GM23248 (cell line): ENCODE measurements around the gene COL16A1. TPM values are rescaled to one million over a fixed set of nuclear protein-coding genes. Genes with fewer than 3 reads are reported as not detected.

Experiments used
- DNase-seq: peaks from one replicate; pipeline ENCODE4 v3.0.0-alpha.2; 2015
- H2AFZ ChIP-seq: fragments of 200-600 bp; sonication (generic); 2 replicates; pipeline ENCODE4 v1.6.1; 2016; ENCODE audit warnings: antibody characterized with exemption
- H3F3A ChIP-seq: fragments of 200-600 bp; sonication (generic); 2 replicates; pipeline ENCODE4 v1.6.1; 2016; ENCODE audit warnings: mild to moderate bottlenecking, antibody characterized with exemption, mixed run types; ENCODE audit not compliant: insufficient read depth
- H3K27ac ChIP-seq: fragments of 200-600 bp; sonication (generic); 2 replicates; pipeline ENCODE4 v1.5.1; 2016; ENCODE audit warnings: mild to moderate bottlenecking
- H3K27me3 ChIP-seq: fragments of 200-600 bp; sonication (generic); replicated peaks from 2 replicates; pipeline ENCODE4 v1.6.1; 2016; ENCODE audit warnings: mild to moderate bottlenecking; ENCODE audit not compliant: insufficient read depth
- H3K36me3 ChIP-seq: fragments of 200-600 bp; sonication (generic); 2 replicates; pipeline ENCODE4 v1.6.1; 2016; ENCODE audit warnings: low read depth, mild to moderate bottlenecking
- H3K4me1 ChIP-seq: fragments of 200-600 bp; sonication (generic); 2 replicates; pipeline ENCODE4 v1.6.1; 2016; ENCODE audit warnings: mild to moderate bottlenecking; ENCODE audit not compliant: insufficient read depth
- H3K4me2 ChIP-seq: fragments of 200-600 bp; sonication (generic); one replicate; pipeline ENCODE4 v1.6.1; 2016; ENCODE audit warnings: mild to moderate bottlenecking; ENCODE audit not compliant: unreplicated experiment
- H3K4me3 ChIP-seq: fragments of 200-600 bp; sonication (generic); 2 replicates; pipeline ENCODE4 v1.5.1; 2016; ENCODE audit warnings: mild to moderate bottlenecking
- H3K79me2 ChIP-seq: fragments of 200-600 bp; sonication (generic); 2 replicates; pipeline ENCODE4 v1.6.1; 2016; ENCODE audit warnings: mild to moderate bottlenecking; ENCODE audit not compliant: insufficient read depth
- H3K9ac ChIP-seq: fragments of 200-600 bp; sonication (generic); 2 replicates; pipeline ENCODE4 v1.6.1; 2016; ENCODE audit warnings: mild to moderate bottlenecking
- H3K9me2 ChIP-seq: fragments of 200-600 bp; sonication (generic); 2 replicates; pipeline ENCODE4 v1.6.1; 2016; ENCODE audit warnings: mixed run types, mild to moderate bottlenecking, moderate library complexity; ENCODE audit not compliant: insufficient read depth
- H3K9me3 ChIP-seq: fragments of 200-600 bp; sonication (generic); one replicate; pipeline ENCODE4 v1.6.1; 2017; ENCODE audit warnings: low read depth
- H4K20me1 ChIP-seq: fragments of 200-600 bp; sonication (generic); 2 replicates; pipeline ENCODE4 v1.6.0; 2016; ENCODE audit not compliant: insufficient read depth
- EZH2 ChIP-seq: fragments of 200-600 bp; sonication (generic); IDR thresholded peaks from 2 replicates; pipeline ENCODE4 v1.6.1; 2018; ENCODE audit warnings: antibody characterized with exemption, mild to moderate bottlenecking; ENCODE audit not compliant: insufficient read depth, poor library complexity, severe bottlenecking
- EZH2phosphoT487 ChIP-seq: fragments of 200-600 bp; sonication (generic); IDR thresholded peaks from 2 replicates; pipeline ENCODE4 v1.6.1; 2018; ENCODE audit warnings: antibody characterized with exemption, moderate library complexity, mild to moderate bottlenecking, low read depth; ENCODE audit not compliant: insufficient read depth
- WGBS, 2 experiments: methylation state at CpG; one replicate each; pipeline ENCODE4 v1.1.6; 2015 to 2017; ENCODE audit warnings: low lambda C conversion rate in 2 of 2, low coverage in 1 of 2; ENCODE audit errors: missing lambda C conversion rate in 2 of 2; 5-methylcytosine and 5-hydroxymethylcytosine counted together
- in situ Hi-C: fragments of 300-500 bp; cut with MboI; formaldehyde crosslinking; loops from 2 replicates; pipeline ENCODE4 v1.15.0; 2020
- polyA plus RNA-seq: library from polyadenylated mRNA; unstranded; fragments of >200 nt; fragmentation: Nextera tagmentation; extraction: Ambion mirVana; gene quantifications from 2 replicates; pipeline ENCODE4 v1.2.1, GENCODE V29; 2016
- total RNA-seq: library from RNA; depleted of rRNA; stranded (reverse); fragments of >200 nt; shearing (Covaris generic); gene quantifications from 2 replicates; pipeline ENCODE4 v1.2.3, GENCODE V29; 2014; rRNA removed

COL16A1 gene
- total and polyA plus RNA-seq, 2 experiments from 2014 or later: 67.3 to 247 TPM

DNA sequence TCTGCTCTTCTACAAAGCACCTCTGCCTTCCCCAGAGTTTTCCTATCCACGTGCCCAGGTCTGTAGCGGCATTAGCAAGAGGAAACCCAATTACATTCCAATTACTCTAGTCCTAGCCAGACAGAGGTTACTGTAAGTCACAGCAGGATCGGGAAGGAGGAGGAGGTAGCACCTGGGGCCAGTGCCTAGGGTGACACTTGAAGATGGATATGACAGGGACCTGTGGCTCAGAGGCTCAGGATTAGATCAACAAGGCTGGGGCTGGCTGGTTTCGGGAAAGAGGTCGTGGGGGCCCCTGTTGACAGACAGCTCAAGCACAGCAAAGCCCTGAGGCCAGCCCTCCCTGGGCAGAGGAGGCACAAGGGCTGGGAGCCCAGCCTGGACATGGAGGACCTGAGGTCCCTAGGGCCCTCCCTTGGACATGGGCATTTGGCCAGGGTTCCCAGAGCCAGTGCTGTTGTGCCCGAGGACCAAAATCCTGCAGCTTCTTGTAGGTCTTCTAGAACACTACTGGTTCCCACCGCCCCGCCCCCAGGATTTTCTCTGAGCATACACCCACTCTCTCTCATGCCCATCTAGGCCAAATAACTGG lies 89.3 kb downstream of the COL16A1 start:
- H3K36me3 ChIP-seq: no peaks in the 10 kb centered on the region
- H3F3A ChIP-seq: peaks cover 7% of the 10 kb centered on the region
- H4K20me1 ChIP-seq: no peaks in the 10 kb centered on the region
- no peak overlapping the region for H3K27ac ChIP-seq
- no peak overlapping the region for H3K4me3 ChIP-seq
- 86 to 90% methylated on average over 8 of the region's 8 CpGs for WGBS, 2 experiments
- no peaks in the 10 kb centered on the region for H3K27me3 ChIP-seq
- no peak overlapping the region for H2AFZ ChIP-seq
- TF ChIP-seq EZH2 (no peak), EZH2phosphoT487 (no peak)
- in situ Hi-C loops: no loop called here
- H3K79me2 ChIP-seq: no peaks in the 10 kb centered on the region
- peaks cover 5% of the 10 kb centered on the region; the same call in 1 of the 2 replicates for H3K4me1 ChIP-seq
- no peaks in the 10 kb centered on the region for H3K9me3 ChIP-seq
- DNase-seq: no peak
- no peaks in the 10 kb centered on the region for H3K9me2 ChIP-seq
- no peak overlapping the region for H3K9ac ChIP-seq
- H3K4me2 ChIP-seq: no peak overlapping the region

GRCh38 chr1:31609514-31610118 lies 94.2 kb downstream of the COL16A1 start:
- peaks cover 9% of the 10 kb centered on the region for H3F3A ChIP-seq
- no peaks in the 10 kb centered on the region for H3K9me3 ChIP-seq
- H3K79me2 ChIP-seq: no peaks in the 10 kb centered on the region
- H3K9ac ChIP-seq: no peak overlapping the region
- TF ChIP-seq EZH2 (no peak), EZH2phosphoT487 (no peak)
- H2AFZ ChIP-seq: peak overlapping the region; percentile 49
- 0 to 3% methylated on average over 1 of the region's 1 CpG for WGBS, 2 experiments
- no peak overlapping the region for H3K27ac ChIP-seq
- H4K20me1 ChIP-seq: no peaks in the 10 kb centered on the region
- no peak overlapping the region for H3K4me2 ChIP-seq
- H3K36me3 ChIP-seq: no peaks in the 10 kb centered on the region
- DNase-seq: no peak
- no peaks in the 10 kb centered on the region for H3K9me2 ChIP-seq
- in situ Hi-C loops: no loop called here
- peaks cover 19% of the 10 kb centered on the region for H3K4me1 ChIP-seq
- no peak overlapping the region for H3K4me3 ChIP-seq
- H3K27me3 ChIP-seq: no peaks in the 10 kb centered on the region

- Histone ChIP-seq H2AFZ (no peak overlapping the region), H3K9ac (no peak overlapping the region), H3K27ac (no peak overlapping the region), H3K4me1 (peaks cover 19% of the 10 kb centered on the region), H3K79me2 (no peaks in the 10 kb centered on the region), H4K20me1 (no peaks in the 10 kb centered on the region), H3F3A (peaks cover 9% of the 10 kb centered on the region), H3K9me3 (no peaks in the 10 kb centered on the region), H3K4me2 (no peak overlapping the region), H3K27me3 (no peaks in the 10 kb centered on the region), H3K9me2 (no peaks in the 10 kb centered on the region), H3K4me3 (no peak overlapping the region), H3K36me3 (no peaks in the 10 kb centered on the region)
- DNase-seq: no peak
- 93 to 95% methylated on average over 5 of the region's 5 CpGs for whole genome bisulfite sequencing, 2 experiments
- TF ChIP-seq EZH2phosphoT487 (no peak), EZH2 (no peak)
- in situ Hi-C loops: no loop called here
Measured at GRCh38 chr1:31607360-31607759, 96.5 kb downstream of the COL16A1 start.

DNA sequence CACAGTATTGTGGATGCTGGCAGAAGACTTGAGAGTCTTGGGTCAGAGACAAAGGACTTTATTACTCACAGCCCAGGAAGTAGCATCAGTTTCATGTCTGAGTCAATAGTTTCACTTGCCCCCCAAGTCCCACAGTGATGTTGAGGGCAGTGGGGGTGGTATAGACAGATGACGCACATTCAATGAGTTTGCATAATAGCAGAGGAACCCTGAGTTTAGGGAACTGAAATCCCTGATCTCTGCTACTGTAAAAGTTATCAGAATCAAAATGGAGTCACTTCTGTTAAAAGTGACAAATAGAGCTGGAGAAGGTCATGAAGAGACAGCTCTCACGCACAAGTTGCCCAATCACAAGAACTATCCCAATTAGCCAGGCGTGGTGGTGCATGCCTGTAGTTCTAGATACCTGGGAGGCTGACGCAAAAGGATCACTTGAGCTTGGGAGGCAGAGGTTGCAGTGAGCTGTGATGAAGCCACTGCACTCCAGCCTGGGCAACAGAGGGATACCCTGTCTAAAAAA lies 97.8 kb downstream of the COL16A1 start:
- no peaks in the 10 kb centered on the region for H3K9me2 ChIP-seq
- WGBS, 2 experiments: 75 to 82% methylated on average over 4 of the region's 4 CpGs
- peaks cover 9% of the 10 kb centered on the region for H3F3A ChIP-seq
- H3K4me1 ChIP-seq: peaks cover 19% of the 10 kb centered on the region
- no peak overlapping the region for H3K4me3 ChIP-seq
- H3K27ac ChIP-seq: peak overlapping the region; percentile 51
- H2AFZ ChIP-seq: peak overlapping the region; percentile 23; the same call in 1 of the 2 replicates
- H3K9me3 ChIP-seq: no peaks in the 10 kb centered on the region
- H4K20me1 ChIP-seq: no peaks in the 10 kb centered on the region
- H3K36me3 ChIP-seq: no peaks in the 10 kb centered on the region
- in situ Hi-C loops: no loop called here
- no peak overlapping the region for H3K4me2 ChIP-seq
- DNase-seq: peak; percentile 84
- H3K79me2 ChIP-seq: no peaks in the 10 kb centered on the region
- no peaks in the 10 kb centered on the region for H3K27me3 ChIP-seq
- TF ChIP-seq EZH2 (no peak), EZH2phosphoT487 (no peak)
- no peak overlapping the region for H3K9ac ChIP-seq

Other genes starting within 250 kb of the COL16A1 start
- 3.5 and 4.7 TPM in 2 replicates for gene TINAGL1, start 127.5 kb downstream of the COL16A1 start, total RNA-seq
- gene TINAGL1, start 127.5 kb downstream of the COL16A1 start, polyA plus RNA-seq: 1.1 and 1.4 TPM in 2 replicates
- gene HCRTR1, start 86.3 kb downstream of the COL16A1 start, total RNA-seq: not detected in 2 replicates
- gene HCRTR1, start 86.3 kb downstream of the COL16A1 start, polyA plus RNA-seq: not detected in 2 replicates
- gene PEF1, start 59.1 kb downstream of the COL16A1 start, total RNA-seq: 97.5 and 131 TPM in 2 replicates
- gene PEF1, start 59.1 kb downstream of the COL16A1 start, polyA plus RNA-seq: 71.3 and 77.8 TPM in 2 replicates
- gene ADGRB2, start 60.3 kb upstream of the COL16A1 start, total RNA-seq: 3.6 and 3.9 TPM in 2 replicates
- gene ADGRB2, start 60.3 kb upstream of the COL16A1 start, polyA plus RNA-seq: 0.51 and 1.3 TPM in 2 replicates
- 36.8 and 43.0 TPM in 2 replicates for gene SPOCD1, start 112.0 kb upstream of the COL16A1 start, total RNA-seq
- gene SPOCD1, start 112.0 kb upstream of the COL16A1 start, polyA plus RNA-seq: 27.8 and 27.9 TPM in 2 replicates
- gene PTP4A2, start 234.4 kb upstream of the COL16A1 start, total RNA-seq: 379 and 430 TPM in 2 replicates
- gene PTP4A2, start 234.4 kb upstream of the COL16A1 start, polyA plus RNA-seq: 292 and 376 TPM in 2 replicates